ENCODE data around the gene DENND4B. TPM values are rescaled to one million over a fixed set of nuclear protein-coding genes. Genes with fewer than 3 reads are reported as not detected.
"Not testable (repeated sequence)": the region's sequence is repeated elsewhere in the genome, so short reads cannot be mapped to it uniquely, and the experiment has no call there.

The DENND4B gene
- total RNA-seq, 1 experiment from 2014 or later, result 9.3 TPM

DNA sequence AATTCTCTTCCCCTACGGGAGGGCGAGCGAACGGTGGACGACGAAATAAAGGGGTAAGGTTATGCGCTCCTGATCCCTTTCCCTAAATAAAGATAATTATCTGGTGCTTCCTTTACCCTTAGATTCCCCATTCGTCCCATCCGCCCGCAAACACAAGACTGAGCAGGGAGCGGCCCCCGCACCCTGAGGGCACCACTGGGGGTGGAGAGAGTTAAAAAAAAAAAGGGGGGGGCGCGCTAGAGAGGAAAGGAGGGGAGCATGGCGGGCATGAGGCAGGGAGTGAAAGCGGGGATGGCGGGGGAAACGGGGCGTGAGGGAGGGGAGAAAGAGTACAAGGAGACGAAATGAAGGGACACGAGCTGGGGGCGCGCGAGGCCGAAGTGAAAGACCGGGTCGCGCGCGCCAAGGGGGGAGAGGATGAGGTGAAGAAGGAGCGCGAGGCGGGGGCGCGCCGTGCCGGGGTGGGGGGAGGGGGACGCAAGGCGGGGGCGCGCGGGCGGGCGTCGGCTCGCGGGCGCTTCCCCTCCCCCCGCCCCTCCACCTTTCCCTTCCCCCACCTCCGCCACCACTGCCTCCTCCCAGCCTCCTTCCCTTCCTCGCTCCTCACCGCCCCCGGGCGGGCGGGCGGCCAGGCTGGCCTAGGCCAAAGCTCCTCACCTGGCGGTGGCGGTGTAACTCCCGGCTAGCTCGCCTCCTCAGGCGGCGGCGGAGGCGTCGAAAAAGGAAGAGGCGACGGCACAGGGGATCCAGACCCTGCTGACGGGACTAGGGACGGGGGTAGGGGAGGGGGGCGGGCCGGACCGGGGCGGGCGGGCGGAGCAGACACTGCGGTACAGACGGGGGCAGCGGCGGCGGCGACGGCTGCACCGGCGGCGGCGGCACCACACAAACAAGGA lies 24.2 kb downstream of the DENND4B start:
- Histone ChIP-seq H3K36me3 (peaks cover 16% of the 10 kb centered on the region), H3K27me3 (no peaks in the 10 kb centered on the region; the same call in 1 of the 2 replicates), H3K4me3 (peak overlapping the region; percentile 69), H3K9me3 (no peaks in the 10 kb centered on the region)
- DNase-seq, result no peak

DNA sequence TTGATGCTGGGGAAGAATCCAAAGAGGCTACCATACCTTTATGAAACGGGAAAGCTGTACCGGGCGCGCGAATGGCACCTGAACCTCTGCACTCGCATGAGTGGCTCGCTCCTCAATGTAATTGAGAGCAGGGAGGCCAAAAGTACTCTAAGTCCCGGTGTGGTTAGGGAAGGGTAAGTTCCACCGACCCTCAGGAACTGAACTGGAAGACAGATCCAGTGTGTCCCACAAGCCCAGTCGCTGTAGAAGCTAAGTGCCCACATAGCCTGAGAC lies 24.8 kb downstream of the DENND4B start:
- peaks cover 16% of the 10 kb centered on the region for H3K36me3 ChIP-seq
- peak overlapping the region; percentile 69 for H3K4me3 ChIP-seq
- no peaks in the 10 kb centered on the region for H3K9me3 ChIP-seq
- no peaks in the 10 kb centered on the region; the same call in 1 of the 2 replicates for H3K27me3 ChIP-seq
- no peak for DNase-seq

DNA sequence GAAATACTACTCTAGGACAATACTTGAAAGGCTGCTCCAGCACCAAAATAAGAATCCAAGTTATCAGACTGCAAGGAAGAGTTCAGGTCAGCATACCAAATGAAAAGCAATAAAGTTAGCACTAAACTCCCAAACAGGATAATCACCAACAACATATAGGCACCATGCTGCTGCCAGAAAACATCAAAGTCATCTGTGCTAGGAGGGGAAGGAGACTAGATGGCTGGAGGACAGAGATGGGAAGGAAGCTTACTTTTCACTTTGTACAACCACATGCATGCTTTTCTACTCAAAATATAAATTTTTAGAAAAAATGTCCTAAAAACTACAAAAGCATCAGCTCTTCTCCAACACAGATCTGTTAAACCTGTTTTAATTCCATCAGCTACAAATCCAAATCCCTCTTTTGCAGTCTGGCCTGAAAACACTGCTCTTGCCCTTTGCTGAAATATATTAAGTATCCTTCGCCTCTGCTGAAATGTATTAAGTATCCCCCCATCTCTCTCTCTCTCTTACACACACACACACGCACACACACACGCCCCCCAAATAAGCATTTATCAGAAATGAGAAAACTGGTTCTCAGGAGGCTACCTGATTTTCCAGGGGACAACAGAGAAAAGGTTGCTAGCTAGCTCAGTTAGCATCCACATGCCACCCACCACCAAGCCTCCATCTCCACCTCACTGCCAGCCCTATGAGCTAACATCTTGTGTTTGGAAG lies 25.3 kb downstream of the DENND4B start:
- peaks cover 16% of the 10 kb centered on the region for H3K36me3 ChIP-seq
- H3K9me3 ChIP-seq, result no peaks in the 10 kb centered on the region
- H3K27me3 ChIP-seq, result no peaks in the 10 kb centered on the region; the same call in 1 of the 2 replicates
- DNase-seq, result no peak
- H3K4me3 ChIP-seq, result peak overlapping the region; percentile 69

DNA sequence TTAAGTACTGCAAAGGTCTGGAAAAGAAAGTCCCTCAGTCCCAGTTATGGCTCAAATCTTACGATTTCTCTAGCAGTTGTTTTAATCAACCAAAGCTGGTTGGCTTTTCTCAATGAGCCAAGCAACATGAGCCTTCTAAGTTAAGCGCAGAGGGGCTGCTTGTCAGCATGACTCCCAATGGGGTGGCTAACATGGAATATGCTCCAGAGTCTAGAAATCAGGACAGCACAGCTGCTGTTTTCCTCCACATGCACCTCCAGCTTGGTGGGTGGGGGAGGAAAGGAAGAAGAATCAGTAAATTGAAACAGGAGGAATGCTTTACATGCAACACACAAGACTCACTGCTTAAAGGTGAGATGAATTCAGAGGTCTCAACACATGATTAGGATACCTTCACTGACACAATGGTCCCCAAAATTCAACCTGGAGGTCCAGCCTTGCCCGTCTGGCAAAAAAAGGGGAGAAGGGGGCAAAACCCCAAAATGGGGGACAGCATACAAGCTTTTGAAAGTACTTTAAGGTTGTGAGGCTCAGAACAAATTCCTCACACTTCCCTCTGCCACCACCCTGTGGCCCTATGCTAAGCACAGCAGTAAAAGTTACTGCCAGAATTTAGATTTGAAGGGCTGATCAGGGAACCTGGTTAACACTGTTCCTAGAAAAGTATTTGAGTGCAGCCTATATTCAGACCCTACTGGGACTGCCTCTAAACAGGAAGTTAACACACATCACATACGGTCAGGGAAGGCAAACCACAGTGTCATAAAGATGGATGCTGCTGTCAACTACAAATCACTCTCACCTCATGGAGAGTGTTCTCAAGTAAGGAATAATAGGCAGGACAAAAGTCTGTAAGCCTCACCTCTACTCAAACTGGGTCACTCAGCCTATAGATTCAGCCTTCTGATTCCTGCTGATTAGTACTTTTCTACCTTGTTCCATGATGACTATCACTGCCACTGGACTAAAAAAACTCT lies 26.4 kb downstream of the DENND4B start:
- Histone ChIP-seq H3K27me3 (no peaks in the 10 kb centered on the region; the same call in 1 of the 2 replicates), H3K36me3 (peaks cover 18% of the 10 kb centered on the region), H3K9me3 (no peaks in the 10 kb centered on the region), H3K4me3 (no peak overlapping the region; the same call in 1 of the 2 replicates)
- DNase-seq, result no peak

DNA sequence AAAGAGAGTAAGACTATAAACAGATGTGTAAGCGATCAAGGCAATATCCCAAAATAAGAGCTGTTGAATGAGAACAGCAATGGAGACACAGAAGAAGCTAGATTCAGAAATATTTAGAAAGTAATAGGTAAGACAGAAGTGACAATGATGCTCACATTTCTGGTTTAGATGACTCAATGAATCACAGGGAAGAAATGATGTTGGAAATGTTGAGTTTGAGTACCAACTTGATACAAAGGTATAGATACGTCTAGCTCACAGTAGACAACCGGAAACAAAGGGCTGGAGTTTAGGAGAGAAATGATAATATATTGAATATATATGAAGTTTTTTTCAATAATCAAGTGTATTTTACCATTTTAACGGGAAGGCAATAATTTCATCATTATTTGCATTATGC lies 30.2 kb downstream of the DENND4B start:
- Histone ChIP-seq H3K36me3 (peaks cover 34% of the 10 kb centered on the region), H3K9me3 (no peaks in the 10 kb centered on the region), H3K27me3 (no peaks in the 10 kb centered on the region; the same call in 1 of the 2 replicates), H3K4me3 (no peak overlapping the region)
- DNase-seq, result no peak

DNA sequence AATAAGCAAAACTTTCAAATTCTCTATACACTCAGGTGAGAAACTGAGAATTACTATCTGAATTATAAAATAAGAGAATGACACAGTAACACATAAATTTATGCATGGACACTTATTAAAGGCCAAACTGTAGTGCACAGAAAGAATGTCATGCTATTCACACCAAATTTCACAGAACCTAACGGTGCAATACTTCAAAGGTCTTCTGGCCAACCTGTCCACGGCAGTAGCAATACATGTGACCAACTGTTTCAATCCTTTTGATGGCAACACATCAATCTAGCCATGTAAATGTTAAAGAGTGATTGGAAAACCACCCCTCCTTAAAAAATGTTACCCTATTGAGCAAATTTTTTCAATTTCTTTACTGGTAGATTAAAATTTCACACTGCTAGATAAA lies 34.2 kb downstream of the DENND4B start:
- no peak for DNase-seq
- peaks cover 38% of the 10 kb centered on the region for H3K36me3 ChIP-seq
- H3K9me3 ChIP-seq, result no peaks in the 10 kb centered on the region
- H3K27me3 ChIP-seq, result no peaks in the 10 kb centered on the region
- H3K4me3 ChIP-seq, result no peak overlapping the region

DNA sequence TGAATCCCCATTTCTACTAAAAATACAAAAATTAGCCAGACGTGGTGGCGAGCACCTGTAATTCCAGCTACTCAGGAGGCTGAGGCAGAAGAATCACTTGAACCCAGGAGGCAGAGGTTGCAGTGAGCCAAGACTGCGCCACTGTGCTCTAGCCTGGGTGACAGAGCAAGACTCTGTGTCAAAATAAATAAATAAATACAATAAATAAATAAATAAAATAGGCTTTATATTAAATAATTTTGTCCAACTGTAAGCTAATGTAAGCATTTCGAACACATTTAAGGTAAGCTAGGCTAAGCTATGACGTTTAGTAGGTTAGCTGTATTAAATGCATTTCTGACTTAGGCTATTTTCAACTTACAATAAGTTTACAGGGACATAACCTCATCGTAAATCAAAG lies 36.0 kb downstream of the DENND4B start:
- H3K4me3 ChIP-seq, DNase-seq, H3K9me3 ChIP-seq, H3K27me3 ChIP-seq: not testable (repeated sequence)
- H3K36me3 ChIP-seq, result peaks cover 43% of the 10 kb centered on the region

DNA sequence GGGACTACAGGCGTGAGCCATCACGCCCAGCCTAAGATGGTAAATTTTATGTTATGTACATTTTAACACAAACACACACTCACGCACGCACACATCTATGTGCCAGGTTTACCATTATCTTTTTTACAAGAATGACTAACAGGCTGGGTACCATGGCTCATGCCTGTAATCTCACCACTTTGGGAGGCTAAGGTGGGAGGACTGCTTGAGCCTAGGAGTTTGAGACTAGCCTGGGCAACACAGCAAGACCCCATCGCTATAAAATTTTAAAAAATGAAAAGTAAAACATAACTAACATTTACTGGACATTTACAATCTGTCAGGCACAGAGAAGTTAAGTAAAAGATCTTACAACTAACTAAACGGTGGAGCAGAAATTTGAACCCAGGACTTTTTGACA lies 38.4 kb downstream of the DENND4B start:
- peaks cover 33% of the 10 kb centered on the region for H3K36me3 ChIP-seq
- H3K27me3 ChIP-seq, result no peaks in the 10 kb centered on the region
- no peak overlapping the region for H3K4me3 ChIP-seq
- H3K9me3 ChIP-seq, result no peaks in the 10 kb centered on the region
- no peak for DNase-seq

DNA sequence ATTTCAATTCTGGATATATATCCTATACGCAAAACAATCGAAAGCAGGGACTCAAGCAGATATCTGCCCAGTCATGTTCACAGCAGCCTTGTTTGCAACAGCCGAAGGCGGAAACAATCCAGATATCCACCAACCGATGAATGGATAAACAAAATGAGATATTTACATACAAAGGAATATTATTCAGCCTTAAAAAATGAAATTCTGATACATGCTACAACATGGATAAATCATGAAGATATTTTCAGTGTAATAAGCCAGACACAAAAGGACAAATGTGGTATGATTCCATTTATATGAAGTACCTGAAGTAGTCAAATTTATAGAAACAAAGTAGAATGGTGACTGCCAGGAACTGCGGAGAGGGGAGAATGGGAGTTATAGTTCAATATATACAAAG lies 39.4 kb downstream of the DENND4B start:
- no peak overlapping the region for H3K4me3 ChIP-seq
- H3K36me3 ChIP-seq, result peaks cover 35% of the 10 kb centered on the region
- no peak for DNase-seq
- no peaks in the 10 kb centered on the region for H3K27me3 ChIP-seq
- no peaks in the 10 kb centered on the region for H3K9me3 ChIP-seq

DNA sequence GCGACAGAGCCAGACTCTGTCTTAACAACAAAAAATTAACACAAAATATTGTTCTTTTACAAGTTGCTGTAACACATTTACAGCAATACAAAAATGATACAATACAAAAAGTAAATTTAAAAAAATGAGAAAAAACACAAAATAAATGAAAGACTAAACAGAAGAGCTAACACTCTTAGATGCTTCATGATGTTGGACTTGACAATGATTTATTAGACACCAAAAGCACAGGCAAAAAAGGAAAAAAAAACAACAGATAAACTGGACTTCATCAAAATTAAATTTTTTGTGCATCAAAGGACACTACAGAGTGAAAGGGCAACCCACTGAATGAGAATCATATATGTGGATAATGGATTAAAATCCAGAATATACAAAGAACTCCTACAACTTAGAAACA lies 40.1 kb downstream of the DENND4B start:
- Histone ChIP-seq H3K9me3 (no peaks in the 10 kb centered on the region), H3K4me3 (no peak overlapping the region), H3K27me3 (no peaks in the 10 kb centered on the region), H3K36me3 (peaks cover 34% of the 10 kb centered on the region)
- no peak for DNase-seq

DNA sequence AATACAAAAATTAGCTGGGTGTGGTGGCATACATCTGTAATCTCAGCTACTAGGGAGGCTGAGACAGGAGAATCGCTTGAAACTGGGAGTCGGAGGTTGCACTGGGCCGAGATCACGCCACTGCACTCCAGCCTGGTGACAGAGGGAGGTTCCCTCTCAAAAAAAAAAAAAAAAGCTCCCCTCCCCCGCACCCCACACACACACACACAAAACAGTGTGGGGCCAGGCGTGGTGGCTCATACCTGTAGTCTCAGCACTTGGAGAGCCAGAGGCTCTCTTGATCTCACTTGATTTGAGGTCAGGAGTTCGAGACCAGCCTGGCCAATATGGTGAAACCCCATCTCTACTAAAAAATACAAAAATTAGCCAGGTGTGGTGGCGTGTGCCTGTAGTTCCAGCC lies 40.6 kb downstream of the DENND4B start:
- H3K4me3 ChIP-seq, DNase-seq, H3K27me3 ChIP-seq, H3K9me3 ChIP-seq: not testable (repeated sequence)
- H3K36me3 ChIP-seq, result peaks cover 36% of the 10 kb centered on the region

DNA sequence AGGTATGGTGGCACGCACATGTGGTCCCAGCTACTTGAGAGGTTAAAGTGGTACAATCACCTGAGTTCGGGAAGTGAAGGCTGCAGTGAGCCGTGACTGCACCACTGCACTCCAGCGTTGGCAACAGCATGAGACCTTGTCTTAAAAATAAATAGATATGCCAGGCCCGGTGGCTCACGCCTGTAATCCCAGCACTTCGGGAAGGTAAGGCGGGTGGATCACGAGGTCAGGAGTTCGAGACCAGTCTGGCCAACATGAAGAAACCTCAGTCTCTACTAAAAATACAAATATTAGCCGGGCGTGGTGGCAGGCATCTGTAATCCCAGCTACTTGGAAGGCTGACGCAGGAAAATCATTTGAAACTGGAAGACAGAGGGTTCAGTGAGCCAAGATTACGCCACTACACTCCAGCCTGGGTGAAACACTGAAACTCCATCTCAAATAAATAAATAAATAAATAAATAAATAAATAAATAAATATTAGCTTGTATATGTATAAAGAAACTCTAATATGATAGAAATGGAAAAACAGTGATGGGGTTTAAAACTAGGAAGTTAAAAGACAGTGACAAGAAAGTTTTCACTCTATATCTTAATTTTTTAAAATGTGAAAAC lies 42.6 kb downstream of the DENND4B start:
- no peak overlapping the region for H3K4me3 ChIP-seq
- DNase-seq, result no peak
- peaks cover 34% of the 10 kb centered on the region for H3K36me3 ChIP-seq
- no peaks in the 10 kb centered on the region for H3K27me3 ChIP-seq
- H3K9me3 ChIP-seq, result no peaks in the 10 kb centered on the region

DNA sequence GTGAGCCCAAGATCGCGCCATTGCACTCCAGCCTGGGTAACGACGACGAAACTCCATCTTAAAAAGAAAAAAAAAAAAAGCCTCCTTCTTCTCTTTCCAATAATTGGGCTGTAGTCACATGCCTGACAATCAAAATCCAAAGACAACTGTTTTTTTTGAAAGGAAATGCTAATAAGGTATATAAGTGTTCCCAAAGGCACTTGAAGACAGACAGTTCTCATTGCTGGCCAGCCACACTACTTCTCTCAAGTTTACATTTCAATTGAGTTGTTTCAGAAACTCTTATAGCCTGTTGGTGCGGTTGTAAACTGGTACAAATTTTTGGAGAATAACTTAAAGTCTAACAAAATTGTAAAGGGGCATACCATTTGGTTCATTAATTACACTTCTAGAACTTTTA lies 47.0 kb downstream of the DENND4B start:
- Histone ChIP-seq H3K27me3 (no peaks in the 10 kb centered on the region), H3K4me3 (no peak overlapping the region), H3K36me3 (peaks cover 29% of the 10 kb centered on the region), H3K9me3 (no peaks in the 10 kb centered on the region)
- no peak for DNase-seq

DNA sequence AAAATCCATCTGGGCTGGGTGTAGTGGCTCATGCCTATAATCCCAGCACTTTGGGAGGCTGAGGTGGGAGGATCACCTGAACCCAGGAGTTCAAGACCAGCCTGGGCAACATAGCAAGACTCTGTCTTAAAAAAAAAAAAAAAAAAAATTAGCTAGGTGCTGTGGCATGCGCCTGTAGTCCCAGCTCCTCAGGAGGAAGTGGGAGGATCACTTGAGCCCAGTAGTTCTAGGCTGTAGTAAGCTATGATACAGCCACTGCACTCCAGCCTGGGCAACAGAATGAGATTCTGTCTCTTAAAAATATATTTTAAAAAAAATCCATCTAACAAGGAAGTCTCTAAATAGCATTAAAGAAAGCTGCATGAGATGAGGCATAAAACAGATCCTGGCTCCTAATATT lies 50.7 kb downstream of the DENND4B start:
- not testable (repeated sequence) for H3K4me3 ChIP-seq, DNase-seq, H3K27me3 ChIP-seq, H3K9me3 ChIP-seq
- peaks cover 35% of the 10 kb centered on the region for H3K36me3 ChIP-seq

DNA sequence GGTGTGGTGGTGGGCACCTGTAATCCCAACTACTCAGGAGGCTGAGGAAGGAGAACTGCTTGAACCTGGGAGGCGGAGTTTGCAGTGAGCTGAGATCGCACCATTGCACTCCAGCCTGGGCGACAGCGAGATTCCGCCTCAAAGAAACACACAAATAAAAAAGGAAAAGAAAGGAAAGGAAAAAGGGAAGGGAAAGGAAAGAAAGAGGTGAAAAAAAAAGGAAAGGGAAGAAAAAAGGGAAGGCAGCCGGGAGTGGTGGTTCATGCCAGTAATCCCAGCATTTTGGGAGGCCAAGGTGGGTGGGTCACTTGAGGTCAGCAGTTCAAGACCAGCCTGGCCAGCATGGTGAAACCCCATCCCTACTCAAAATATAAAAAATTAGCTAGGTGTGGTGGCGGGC lies 55.5 kb downstream of the DENND4B start:
- not testable (repeated sequence) for H3K4me3 ChIP-seq, H3K27me3 ChIP-seq, DNase-seq, H3K9me3 ChIP-seq
- peaks cover 46% of the 10 kb centered on the region for H3K36me3 ChIP-seq

DNA sequence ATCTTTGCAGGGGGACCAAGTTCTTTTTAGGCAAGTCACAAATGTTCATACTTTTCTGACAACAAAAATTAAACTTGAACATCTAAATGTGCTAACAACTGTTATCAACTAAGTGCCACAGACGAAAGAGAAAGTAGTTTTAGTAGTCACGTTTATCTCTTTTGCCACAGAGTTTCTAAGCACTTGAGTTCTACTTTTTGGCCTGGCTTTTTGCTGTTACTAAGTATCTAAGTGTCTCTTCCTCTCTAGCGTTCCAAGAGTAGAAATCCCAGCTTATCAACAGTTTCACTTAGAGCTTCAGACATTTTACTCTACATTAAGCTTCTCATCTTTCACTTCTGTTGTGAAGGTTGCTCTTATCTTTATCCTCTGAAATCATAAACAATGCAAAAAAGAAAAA lies 58.0 kb downstream of the DENND4B start:
- Histone ChIP-seq H3K4me3 (no peak overlapping the region), H3K27me3 (no peaks in the 10 kb centered on the region), H3K36me3 (peaks cover 44% of the 10 kb centered on the region), H3K9me3 (no peaks in the 10 kb centered on the region)
- no peak for DNase-seq

Measured in MG63 (cell line).